ENCODE data around the gene FUT1.

Gene FUT1

GRCh38 chr19:48756686-48757085, 4.2 kb upstream of the FUT1 start:
- Histone ChIP-seq H3K9me3 (replicated peaks; ENCODE audit: insufficient read depth, low read length) (no peaks in the 10 kb centered on the region), H3K27ac (ENCODE audit: low read length) (no peak overlapping the region), H2AFZ (ENCODE audit: low read length) (no peak overlapping the region), H3K4me2 (ENCODE audit: low read depth, low read length) (no peak overlapping the region), H3F3A (ENCODE audit: insufficient read depth, low read length) (no peaks in the 10 kb centered on the region), H4K20me1 (ENCODE audit: insufficient read depth, low read length) (no peaks in the 10 kb centered on the region), H3K4me1 (ENCODE audit: low read length) (0 out of 2 replicates have a peak, but pooled peaks cover 4% of the 10 kb centered on the region), H3K36me3 (replicated peaks; ENCODE audit: insufficient read depth, low read length) (no peaks in the 10 kb centered on the region), H3K27me3 (replicated peaks; ENCODE audit: insufficient read depth, low read length) (peaks cover 72% of the 10 kb centered on the region), H3K4me3 (ENCODE audit: low read length) (no peak overlapping the region), H3K9me2 (replicated peaks; ENCODE audit: insufficient read depth, low read length) (no peaks in the 10 kb centered on the region), H3K9ac (ENCODE audit: low read length) (no peak overlapping the region), H3K79me2 (ENCODE audit: low read length) (no peaks in the 10 kb centered on the region)
- no peak for DNase-seq
- TF ChIP-seq EZH2 (optimal IDR thresholded peaks at IDR 0.05; ENCODE audit: low read depth, low read length) (no peak), EZH2phosphoT487 (IDR thresholded peaks at IDR 0.05; ENCODE audit: low read length) (no peak), CTCF (IDR thresholded peaks at IDR 0.05; ENCODE audit: low read length) (no peak)

- Histone ChIP-seq H3K4me1 (ENCODE audit: low read length) (0 out of 2 replicates have a peak, but pooled peaks cover 4% of the 10 kb centered on the region), H3K9me2 (replicated peaks; ENCODE audit: insufficient read depth, low read length) (no peaks in the 10 kb centered on the region), H3K27ac (ENCODE audit: low read length) (no peak overlapping the region), H3K9me3 (replicated peaks; ENCODE audit: insufficient read depth, low read length) (no peaks in the 10 kb centered on the region), H3K79me2 (ENCODE audit: low read length) (no peaks in the 10 kb centered on the region), H3K9ac (ENCODE audit: low read length) (no peak overlapping the region), H4K20me1 (ENCODE audit: insufficient read depth, low read length) (no peaks in the 10 kb centered on the region), H3K27me3 (replicated peaks; ENCODE audit: insufficient read depth, low read length) (peaks cover 70% of the 10 kb centered on the region), H3K36me3 (replicated peaks; ENCODE audit: insufficient read depth, low read length) (no peaks in the 10 kb centered on the region), H3K4me2 (ENCODE audit: low read depth, low read length) (no peak overlapping the region), H3F3A (ENCODE audit: insufficient read depth, low read length) (no peaks in the 10 kb centered on the region), H2AFZ (ENCODE audit: low read length) (no peak overlapping the region), H3K4me3 (ENCODE audit: low read length) (no peak overlapping the region)
- DNase-seq: no peak
- TF ChIP-seq CTCF (IDR thresholded peaks at IDR 0.05; ENCODE audit: low read length): no peak
Observed at GRCh38 chr19:48756212-48756611, 3.8 kb upstream of the FUT1 start.

GRCh38 chr19:48755787-48756186, 3.3 kb upstream of the FUT1 start:
- Histone ChIP-seq H3F3A (ENCODE audit: insufficient read depth, low read length) (no peaks in the 10 kb centered on the region), H3K9ac (ENCODE audit: low read length) (no peak overlapping the region), H4K20me1 (ENCODE audit: insufficient read depth, low read length) (no peaks in the 10 kb centered on the region), H3K9me2 (replicated peaks; ENCODE audit: insufficient read depth, low read length) (no peaks in the 10 kb centered on the region), H3K9me3 (replicated peaks; ENCODE audit: insufficient read depth, low read length) (no peaks in the 10 kb centered on the region), H3K4me1 (ENCODE audit: low read length) (0 out of 2 replicates have a peak, but pooled peaks cover 4% of the 10 kb centered on the region), H3K36me3 (replicated peaks; ENCODE audit: insufficient read depth, low read length) (no peaks in the 10 kb centered on the region), H2AFZ (ENCODE audit: low read length) (no peak overlapping the region), H3K79me2 (ENCODE audit: low read length) (no peaks in the 10 kb centered on the region), H3K27me3 (replicated peaks; ENCODE audit: insufficient read depth, low read length) (peaks cover 70% of the 10 kb centered on the region), H3K4me3 (ENCODE audit: low read length) (no peak overlapping the region), H3K27ac (ENCODE audit: low read length) (no peak overlapping the region), H3K4me2 (ENCODE audit: low read depth, low read length) (no peak overlapping the region)
- TF ChIP-seq EZH2 (optimal IDR thresholded peaks at IDR 0.05; ENCODE audit: low read depth, low read length) (no peak), EZH2phosphoT487 (IDR thresholded peaks at IDR 0.05; ENCODE audit: low read length) (no peak), CTCF (IDR thresholded peaks at IDR 0.05; ENCODE audit: low read length) (no peak)
- no peak for DNase-seq
